Small intestine (tissue), 7 donors: ENCODE results near the gene LRRC31. TPM values are rescaled to one million over a fixed set of nuclear protein-coding genes. Genes with fewer than 3 reads are reported as not detected.

Experiments used
- DNase-seq, 2 donors: peaks; one replicate each; pipeline versions ENCODE4 v3.0.0 to v3.0.0-alpha.2; 2013
- FAIRE-seq: peaks from 2 replicates; lab custom pipeline; 2012; peaks lifted over from hg19 to GRCh38; lab: Jason Lieb, UNC
- H3K27ac ChIP-seq, 3 donors: one replicate each; pipeline ENCODE4 v1.5.1; 2013; ENCODE audit warnings: low read length in 2 of 3, mild to moderate bottlenecking in 2 of 3, control low read depth in 1 of 3, inconsistent platforms in 1 of 3, low read depth in 1 of 3, moderate library complexity in 1 of 3
- H3K27me3 ChIP-seq, 3 donors: one replicate each; pipeline ENCODE4 v1.6.1; 2013; ENCODE audit warnings: low read length in 3 of 3, inconsistent platforms in 1 of 3; ENCODE audit not compliant: control insufficient read depth in 3 of 3, insufficient read depth in 3 of 3
- H3K36me3 ChIP-seq, 3 donors: one replicate each; pipeline ENCODE4 v1.6.1; 2013; ENCODE audit warnings: low read length in 3 of 3, inconsistent platforms in 1 of 3, low read depth in 1 of 3, mild to moderate bottlenecking in 1 of 3, moderate library complexity in 1 of 3; ENCODE audit not compliant: control insufficient read depth in 3 of 3, insufficient read depth in 2 of 3
- H3K4me1 ChIP-seq, 3 donors: one replicate each; pipeline ENCODE4 v1.6.1; 2013; ENCODE audit warnings: low read length in 2 of 3, inconsistent platforms in 1 of 3, low read depth in 1 of 3, mild to moderate bottlenecking in 1 of 3, moderate library complexity in 1 of 3; ENCODE audit not compliant: control insufficient read depth in 3 of 3, insufficient read depth in 2 of 3
- H3K4me3 ChIP-seq, 3 donors: one replicate each; pipeline ENCODE4 v1.5.1; 2013; ENCODE audit warnings: low read length in 3 of 3, control low read depth in 1 of 3, inconsistent platforms in 1 of 3, low read depth in 1 of 3, mild to moderate bottlenecking in 1 of 3, moderate library complexity in 1 of 3
- H3K9me3 ChIP-seq, 2 donors: one replicate each; pipeline ENCODE4 v1.6.1; 2013; ENCODE audit warnings: low read depth in 1 of 2, low read length in 1 of 2; ENCODE audit not compliant: control insufficient read depth in 2 of 2, insufficient read depth in 1 of 2
- WGBS, 3 donors: extraction: QIAGEN DNeasy Blood & Tissue Kit; methylation state at CpG; one replicate each; pipeline ENCODE4 v1.1.7; 2013; 5-methylcytosine and 5-hydroxymethylcytosine counted together
- polyA plus RNA-seq, 4 donors: library from polyadenylated mRNA; stranded (reverse) in 3 of 4; unstranded in 1 of 4; fragments of 200-250 nt in 3 of 4; fragments of 120-200 nt in 1 of 4; gene quantifications; one replicate each; pipeline versions ENCODE4 v1.2.1 to v1.2.3, GENCODE V29; 2013
- donor health status: healthy with polysubstance abuse.
- donor health status: control.
- donor health status: control.
- donor health status: Bipolar disorder and iron deficiency.
- donor health status: healthy.

LRRC31 gene
- polyA plus RNA-seq, 4 donors, result 6.8 to 26.4 (median 14.6) TPM

DNA sequence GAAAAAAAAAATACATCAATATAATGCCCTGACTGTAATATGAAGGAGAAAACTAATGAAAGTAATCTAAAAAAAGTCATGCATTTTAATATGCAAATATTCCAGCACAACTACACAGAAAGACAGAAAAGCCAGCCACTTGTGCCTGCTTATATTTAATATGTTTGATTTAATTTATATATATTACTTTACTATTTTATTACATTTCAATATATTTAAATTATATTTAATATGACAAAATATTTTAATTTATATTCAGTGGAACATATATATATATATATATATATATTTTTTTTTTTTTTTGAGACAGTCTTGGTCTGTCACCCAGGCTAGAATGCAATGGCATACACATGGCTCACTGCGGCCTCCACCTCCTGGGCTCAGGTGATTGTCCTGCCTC is 27.5 kb upstream of the LRRC31 start:
- WGBS, 3 donors, result 97 to 100% (median 100%) methylated on average over 1 of the region's 1 CpG
- Histone ChIP-seq H3K36me3 (no peaks in the 10 kb centered on the region), H3K9me3 (peaks cover 0 to 12% of the 10 kb centered on the region in 2 donors), H3K27me3 (no peaks in the 10 kb centered on the region), H3K27ac (no peak overlapping the region), H3K4me1 (no peaks in the 10 kb centered on the region), H3K4me3 (no peak overlapping the region)
- FAIRE-seq (no peak), DNase-seq (no peak)

DNA sequence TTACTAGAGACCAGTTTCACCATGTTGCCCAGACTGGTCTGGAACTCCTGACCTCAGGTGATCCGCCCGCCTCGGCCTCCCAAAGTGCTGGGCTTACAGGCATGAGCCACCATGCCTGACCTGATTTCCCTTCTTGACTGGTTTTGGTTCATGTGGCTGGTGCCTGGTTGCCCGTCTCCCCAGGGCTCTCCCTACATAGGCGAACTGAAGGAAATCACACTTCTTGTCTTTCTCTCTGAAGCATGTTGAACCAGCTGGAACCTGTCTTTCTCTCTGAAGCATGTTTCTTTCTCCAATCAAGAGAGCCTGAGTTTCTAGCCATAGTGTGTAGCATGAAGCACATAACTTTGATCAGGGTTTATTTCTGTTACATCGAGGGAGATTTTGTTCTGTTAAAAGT is 25.3 kb upstream of the LRRC31 start:
- no peak for FAIRE-seq
- H3K36me3 ChIP-seq, result no peaks in the 10 kb centered on the region
- DNase-seq, result no peak
- H3K9me3 ChIP-seq, result no peaks in the 10 kb centered on the region
- H3K27me3 ChIP-seq, result no peaks in the 10 kb centered on the region
- WGBS, 3 donors, result 67 to 78% (median 74%) methylated on average over 4 to 6 of the region's 6 CpGs
- no peak overlapping the region for H3K27ac ChIP-seq
- no peak overlapping the region for H3K4me3 ChIP-seq
- H3K4me1 ChIP-seq, result no peaks in the 10 kb centered on the region

DNA sequence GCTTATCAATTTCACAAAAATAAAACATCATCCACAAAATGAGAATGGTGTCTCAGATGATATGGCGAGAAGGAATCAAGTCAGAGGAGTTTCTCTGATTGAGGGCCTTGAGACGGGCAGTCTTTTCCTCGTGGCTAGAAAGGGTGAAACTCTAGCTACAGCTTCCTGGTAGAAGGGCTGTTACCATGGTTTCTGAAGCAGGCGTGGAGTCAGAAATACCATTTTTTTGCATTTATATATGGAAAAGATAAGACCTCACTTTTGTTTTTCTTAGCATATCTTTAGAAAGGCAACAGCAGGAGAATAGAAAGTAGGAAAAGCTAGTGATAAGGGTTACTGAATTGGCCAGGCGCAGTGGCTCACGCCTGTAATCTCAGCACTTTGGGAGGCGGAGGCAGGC is 24.4 kb upstream of the LRRC31 start:
- no peaks in the 10 kb centered on the region for H3K36me3 ChIP-seq
- WGBS, 3 donors, result 72 to 76% (median 73%) methylated on average over 7 of the region's 7 CpGs
- H3K4me1 ChIP-seq, result no peaks in the 10 kb centered on the region
- DNase-seq, result no peak
- no peaks in the 10 kb centered on the region for H3K27me3 ChIP-seq
- no peaks in the 10 kb centered on the region for H3K9me3 ChIP-seq
- no peak for FAIRE-seq
- no peak overlapping the region for H3K4me3 ChIP-seq
- no peak overlapping the region for H3K27ac ChIP-seq

DNA sequence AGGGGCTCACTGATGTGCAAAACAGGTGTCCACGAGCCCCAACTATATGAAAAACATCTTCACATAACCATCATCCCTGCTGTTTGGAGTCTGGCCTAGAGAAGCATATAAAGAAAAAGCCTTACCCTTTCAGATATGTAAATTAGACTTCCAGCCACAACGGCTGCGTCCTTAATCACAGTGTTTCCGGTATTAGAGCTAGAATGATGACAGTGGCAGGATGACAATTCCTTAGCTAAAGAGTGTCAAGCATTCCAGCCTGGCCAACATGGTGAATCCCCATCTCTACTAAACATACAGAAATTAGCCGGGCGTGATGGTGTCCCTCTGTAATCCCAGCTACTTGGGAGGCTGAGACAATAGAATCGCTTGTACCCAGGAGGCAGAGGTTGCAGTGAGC is 22.2 kb upstream of the LRRC31 start:
- Histone ChIP-seq H3K27me3 (no peaks in the 10 kb centered on the region), H3K9me3 (no peaks in the 10 kb centered on the region), H3K4me1 (no peaks in the 10 kb centered on the region), H3K36me3 (no peaks in the 10 kb centered on the region), H3K4me3 (no peak overlapping the region), H3K27ac (no peak overlapping the region)
- no peak for FAIRE-seq
- DNase-seq, result no peak
- 89 to 94% (median 89%) methylated on average over 7 of the region's 7 CpGs for WGBS, 3 donors

DNA sequence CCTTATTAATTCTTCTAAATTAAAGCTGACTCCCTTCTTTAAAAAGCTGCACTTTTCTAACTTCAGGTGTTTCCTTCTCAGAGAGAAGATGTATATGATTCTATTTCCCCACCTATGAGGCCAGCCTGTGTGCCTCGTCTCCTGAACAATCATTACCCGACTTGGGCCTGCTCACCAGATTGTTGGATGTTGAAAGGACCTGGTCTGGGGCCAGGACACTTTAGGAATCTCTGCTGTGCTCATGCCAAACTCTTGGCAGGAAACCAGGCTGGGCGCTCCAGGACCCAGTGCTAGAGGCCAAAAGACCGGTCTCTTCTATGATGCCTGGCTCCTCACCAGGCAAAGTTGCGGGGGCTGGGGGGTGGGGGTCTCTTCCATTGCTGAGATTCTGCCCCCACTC is 16.9 kb upstream of the LRRC31 start:
- H3K27me3 ChIP-seq, result no peaks in the 10 kb centered on the region
- H3K36me3 ChIP-seq, result no peaks in the 10 kb centered on the region
- no peak overlapping the region for H3K27ac ChIP-seq
- WGBS, 3 donors, result 35 to 53% (median 49%) methylated on average over 5 of the region's 5 CpGs
- no peak for DNase-seq
- no peak for FAIRE-seq
- no peak overlapping the region for H3K4me3 ChIP-seq
- H3K4me1 ChIP-seq, result no peaks in the 10 kb centered on the region
- no peaks in the 10 kb centered on the region for H3K9me3 ChIP-seq

DNA sequence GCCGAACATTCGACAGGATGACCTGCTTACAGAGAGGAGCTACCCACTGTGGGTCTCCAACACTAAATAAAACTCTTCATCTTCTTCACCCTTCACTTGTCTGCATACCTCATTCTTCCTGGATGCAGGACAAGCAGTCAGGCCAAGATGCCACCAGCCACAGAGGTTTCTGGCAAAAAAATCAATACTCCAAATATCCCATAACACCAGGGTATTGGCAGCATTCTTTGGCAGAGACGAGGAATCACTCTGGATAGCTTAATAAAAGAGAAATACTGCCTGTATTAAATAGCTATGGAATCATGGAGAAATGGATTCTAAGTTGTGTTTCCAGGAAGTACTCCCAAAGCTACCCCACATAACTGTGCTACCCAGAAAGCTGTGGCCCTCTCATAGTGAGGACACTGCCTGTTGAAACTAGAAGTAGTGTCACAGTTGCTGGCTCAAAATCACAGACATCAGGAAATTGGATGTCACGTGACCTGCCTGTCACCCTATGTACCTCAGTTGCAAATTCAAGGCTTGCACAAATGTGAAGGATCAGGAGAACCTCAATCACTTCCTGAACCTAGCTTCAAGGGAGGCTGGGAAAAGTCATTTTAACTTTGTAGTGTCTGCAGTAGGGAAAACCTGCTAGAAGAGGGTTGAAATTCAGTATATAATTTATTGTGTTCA is 11.0 kb upstream of the LRRC31 start:
- FAIRE-seq (no peak), DNase-seq (no peak)
- peaks cover 0 to 2% (median 0%) of the 10 kb centered on the region in 3 donors for H3K4me1 ChIP-seq
- no peaks in the 10 kb centered on the region for H3K36me3 ChIP-seq
- H3K4me3 ChIP-seq, result no peak overlapping the region
- 81 to 89% (median 81%) methylated on average over 4 of the region's 4 CpGs for WGBS, 3 donors
- no peaks in the 10 kb centered on the region for H3K27me3 ChIP-seq
- no peaks in the 10 kb centered on the region for H3K9me3 ChIP-seq
- no peak overlapping the region for H3K27ac ChIP-seq

DNA sequence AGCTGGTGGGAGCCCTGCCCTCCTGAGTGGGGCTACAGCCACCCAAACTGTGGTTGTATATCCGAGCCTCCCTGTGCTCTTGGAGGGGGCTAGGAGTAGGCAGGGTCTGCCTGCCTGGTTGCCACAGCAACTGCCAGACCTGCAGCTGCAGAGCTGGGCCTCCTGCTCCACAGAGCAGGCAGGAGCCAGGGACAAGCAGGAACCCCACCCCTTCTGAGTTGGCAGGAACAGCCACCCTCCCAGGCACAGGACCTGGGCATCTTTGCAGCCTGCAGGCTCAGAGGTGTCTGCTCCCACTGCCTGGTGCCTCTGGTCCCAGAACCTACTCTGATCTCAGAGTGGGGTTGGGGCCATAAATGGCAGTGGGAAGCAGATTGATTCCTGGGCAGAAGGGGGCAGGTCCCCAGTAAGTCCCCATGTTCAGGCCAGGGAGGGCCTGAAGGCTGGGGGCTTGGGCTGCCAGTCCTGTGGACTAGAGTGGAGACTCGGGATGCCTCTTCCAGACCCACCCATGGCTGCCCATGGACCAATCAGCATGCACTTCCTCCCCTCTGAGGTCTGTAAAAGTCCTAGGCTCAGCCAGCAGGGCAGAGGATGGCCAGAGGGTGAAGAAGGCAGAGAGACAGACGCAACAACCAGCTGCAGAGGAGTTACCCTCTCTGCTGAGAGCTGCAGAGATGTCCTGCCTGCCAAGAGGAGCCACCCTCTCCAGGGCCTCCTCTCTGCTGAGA is 10.3 kb upstream of the LRRC31 start:
- H3K9me3 ChIP-seq, result peaks cover 0 to 5% of the 10 kb centered on the region in 2 donors
- no peaks in the 10 kb centered on the region for H3K36me3 ChIP-seq
- DNase-seq (no peak), FAIRE-seq (no peak)
- no peaks in the 10 kb centered on the region for H3K27me3 ChIP-seq
- 67 to 73% (median 71%) methylated on average over 3 of the region's 3 CpGs for WGBS, 3 donors
- no peak overlapping the region for H3K4me3 ChIP-seq
- H3K4me1 ChIP-seq, result peaks cover 0 to 2% (median 0%) of the 10 kb centered on the region in 3 donors
- H3K27ac ChIP-seq, result no peak overlapping the region

DNA sequence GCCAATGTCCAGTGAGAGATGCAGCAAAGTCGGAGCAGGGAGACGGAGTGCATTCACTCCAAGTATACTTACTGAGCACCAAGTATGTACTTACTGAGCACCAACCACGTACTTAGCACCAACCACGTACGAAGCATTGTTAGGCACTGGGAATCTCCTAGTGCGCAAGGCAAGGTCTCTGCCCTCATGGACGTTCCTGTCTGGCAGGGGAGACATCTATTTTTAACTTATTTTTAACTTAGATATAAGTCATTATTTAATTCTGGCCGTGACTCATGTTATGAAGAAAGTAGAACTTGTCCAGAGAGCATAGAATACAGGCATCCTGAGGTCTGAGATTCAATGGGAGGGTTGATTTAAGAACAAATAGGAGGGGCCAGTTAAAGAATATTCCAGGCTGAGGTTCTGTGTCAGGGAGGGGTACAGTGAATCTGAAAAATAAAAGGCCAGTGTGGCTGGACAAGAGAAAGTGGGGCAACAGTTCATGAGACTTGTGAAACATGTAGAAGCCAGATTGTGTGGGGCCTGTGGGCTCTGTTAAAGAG is 9.3 kb upstream of the LRRC31 start:
- 77 to 95% (median 85%) methylated on average over 8 of the region's 8 CpGs for WGBS, 3 donors
- no peak overlapping the region for H3K27ac ChIP-seq
- H3K4me1 ChIP-seq, result peaks cover 0 to 2% (median 0%) of the 10 kb centered on the region in 3 donors
- FAIRE-seq (no peak), DNase-seq (no peak)
- H3K36me3 ChIP-seq, result no peaks in the 10 kb centered on the region
- H3K4me3 ChIP-seq, result no peak overlapping the region
- H3K27me3 ChIP-seq, result no peaks in the 10 kb centered on the region
- H3K9me3 ChIP-seq, result peaks cover 0 to 5% of the 10 kb centered on the region in 2 donors
